Measurements from ENCODE around the gene FKBP2. TPM values are rescaled to one million over a fixed set of nuclear protein-coding genes. Genes with fewer than 3 reads are reported as not detected.

The FKBP2 gene
- total and polyA plus RNA-seq, 2 of the 13 experiments (the other 11 are each of a cell fraction or from before 2014, with no cell fraction given), result 30.1 to 53.3 TPM

GRCh38 chr11:64249563-64250414 is 8.9 kb downstream of the FKBP2 start (continued):
- TF ChIP-seq ZNF768 (CRISPR knock-in tag; IDR thresholded peaks at IDR 0.05) (peak; percentile 99), HNRNPL (IDR thresholded peaks at IDR 0.05; ENCODE audit: low read depth, low read length) (no peak), ZNF430 (CRISPR knock-in tag; IDR thresholded peaks at IDR 0.05) (peak; percentile 24; the same call in 1 of the 2 replicates), IRF1 (CRISPR knock-in tag; IDR thresholded peaks at IDR 0.05; ENCODE audit: low read depth) (no peak)

- no peak overlapping the region for H2AFZ ChIP-seq (ENCODE audit: low read length)
- intact Hi-C loops (cut with micrococcal nuclease; ENCODE audit: unreplicated experiment) (loop anchor here (2.0 kb wide), 2 partner anchors 18 to 60 kb away; no protein-coding TSS in a partner anchor), in situ Hi-C loops (cut with HindIII; ENCODE audit: extremely low pct_ligation_motif_present, low pct_unique_long_range_greater_than_20kb) (no loop called here)
- 0 out of 5 replicates have a peak, but pooled peaks cover under 1 to 1% of the 10 kb centered on the region in 2 experiments for H3K36me3 ChIP-seq (replicated peaks in 1 of 2; ENCODE audit: control insufficient read depth in 1 of 2, insufficient read depth in 2 of 2, low read length in 2 of 2)
- DNase-seq (ENCODE audit: low spot score) (no peak), FAIRE-seq (no peak), ATAC-seq (peak; percentile 1; the same call in 2 of the 3 replicates)
- POLR2A ChIA-PET, result interaction anchor here (0.9 to 2.0 kb wide), 7 partner anchors 9 to 69 kb away, joined by 3 to 14 read pairs (median 5); partner anchors contain the start of genes FKBP2 and PRDX5
- CTCF ChIA-PET (ENCODE audit: low intra/inter-chr PET ratio, low total read pairs), result no interaction called here
- peak overlapping the region; percentile 55; the same call in 1 of the 2 replicates for H3K9ac ChIP-seq (ENCODE audit: insufficient read depth, low read depth, low read length)
- BruUV-seq (replicated peaks), result no TSS peak
- no peaks in the 10 kb centered on the region for H4K20me1 ChIP-seq (ENCODE audit: insufficient read depth, low read length)
- H3K27ac ChIP-seq (ENCODE audit: extremely low read length, insufficient read depth, low read length), result no peak overlapping the region
- H3K4me1 ChIP-seq (ENCODE audit: insufficient read depth, low read length), result peaks cover 51% of the 10 kb centered on the region
- peaks cover 17% of the 10 kb centered on the region for H3K79me2 ChIP-seq (ENCODE audit: insufficient read depth, low read length)
- no peaks in the 10 kb centered on the region; a peak in 1 of 5 replicates for H3K27me3 ChIP-seq (ENCODE audit: control insufficient read depth in 1 of 2, insufficient read depth in 2 of 2, low read length in 2 of 2)
- no peaks in the 10 kb centered on the region for H3K9me3 ChIP-seq (ENCODE audit: low read length)
- peak overlapping the region; percentile 100 for H3K4me2 ChIP-seq (ENCODE audit: low read depth, low read length)
- 37% methylated on average over 7 of the region's 13 CpGs for WGBS (ENCODE audit: low lambda C conversion rate)
- 0 out of 2 replicates have a peak, but pooled peaks have one; percentile 28 for TF ChIP-seq POGK (CRISPR knock-in tag; conservative IDR thresholded peaks at IDR 0.05)
- TF ChIP-seq AGO1 (IDR thresholded peaks at IDR 0.05; ENCODE audit: low read depth, low read length, poor library complexity, severe bottlenecking), result peak; percentile 37
- TF ChIP-seq RORA (CRISPR knock-in tag; IDR thresholded peaks at IDR 0.05), result no peak
- TF ChIP-seq ZSCAN25 (CRISPR knock-in tag; IDR thresholded peaks at IDR 0.05), result 0 out of 2 replicates have a peak, but pooled peaks have one; percentile 13
- TF ChIP-seq ZC3H13 (CRISPR knock-in tag; IDR thresholded peaks at IDR 0.05), result 0 out of 2 replicates have a peak, but pooled peaks have one; percentile 33
- TF ChIP-seq ATF7-NPFF (CRISPR knock-in tag; IDR thresholded peaks at IDR 0.05; ENCODE audit: low read depth), result 0 out of 2 replicates have a peak, but pooled peaks have one; percentile 44
- 0 out of 2 replicates have a peak, but pooled peaks have one; percentile 32 for TF ChIP-seq ZNF281 (CRISPR knock-in tag; IDR thresholded peaks at IDR 0.05; ENCODE audit: borderline replicate concordance)
- no peak for TF ChIP-seq KAT8 (CRISPR knock-in tag; IDR thresholded peaks at IDR 0.05)
- no peak for TF ChIP-seq ZNF777 (CRISPR knock-in tag; IDR thresholded peaks at IDR 0.05)
- TF ChIP-seq ZNF501 (CRISPR knock-in tag; IDR thresholded peaks at IDR 0.05), result 0 out of 2 replicates have a peak, but pooled peaks have one; percentile 29
- peak overlapping the region; percentile 68 to 88 (median 83) for H3K4me3 ChIP-seq (replicated peaks in 1 of 3; ENCODE audit: insufficient read depth in 1 of 3, low read depth in 2 of 3, low read length in 3 of 3)
These were observed 9.6 kb downstream of the FKBP2 start for GRCh38 chr11:64250415-64251015.

All from HepG2 (cell line).